SW480 (cell line): ENCODE measurements around the gene KCNJ14.
"Not testable (repeated sequence)": the region's sequence is repeated elsewhere in the genome, so short reads cannot be mapped to it uniquely, and the experiment has no call there.

ENCODE experiments used
- DNase-seq: peaks from one replicate; pipeline ENCODE4 v3.0.0-alpha.2; 2016; ENCODE audit warnings: low spot score

KCNJ14 gene

GRCh38 chr19:48471836-48472235 lies 16.5 kb downstream of the KCNJ14 start:
- DNase-seq, result no peak

DNA sequence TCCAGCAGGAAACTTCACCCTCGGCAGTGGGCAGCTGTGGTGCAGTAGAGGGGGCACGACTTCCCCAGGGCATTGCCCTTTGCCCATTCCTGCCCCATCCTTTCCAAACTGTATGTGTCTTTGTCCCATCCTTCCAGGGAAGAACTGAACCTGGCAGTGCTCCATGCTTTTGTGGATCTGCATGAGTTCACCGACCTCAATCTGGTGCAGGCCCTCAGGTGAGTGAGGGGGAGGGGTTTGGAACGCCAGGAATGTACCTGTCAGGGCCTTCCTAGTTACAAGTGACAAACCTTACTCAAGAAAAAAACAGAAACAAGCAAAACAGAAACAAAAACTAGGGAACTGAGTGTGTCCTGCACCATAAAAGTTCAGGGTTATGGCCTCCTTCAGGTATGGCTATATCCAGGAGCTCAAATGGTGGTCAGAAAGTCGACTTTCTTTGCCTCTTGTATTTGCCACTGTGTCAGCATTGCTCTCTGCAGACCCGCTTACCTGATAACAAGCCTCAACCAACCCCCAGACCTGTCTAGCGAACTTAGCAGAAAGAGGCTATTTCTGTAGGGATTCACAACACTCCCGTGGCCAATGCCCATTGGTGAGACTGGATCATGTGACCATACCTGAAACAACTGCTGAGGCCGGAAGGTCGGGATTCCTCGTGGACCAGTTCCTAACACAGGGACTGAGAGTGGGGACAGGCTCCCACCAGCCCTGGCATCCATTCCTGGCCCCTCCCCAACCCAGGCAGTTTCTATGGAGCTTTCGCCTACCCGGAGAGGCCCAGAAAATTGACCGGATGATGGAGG lies 18.0 kb downstream of the KCNJ14 start:
- no peak for DNase-seq

GRCh38 chr19:48474084-48474592 lies 18.8 kb downstream of the KCNJ14 start:
- no peak for DNase-seq

DNA sequence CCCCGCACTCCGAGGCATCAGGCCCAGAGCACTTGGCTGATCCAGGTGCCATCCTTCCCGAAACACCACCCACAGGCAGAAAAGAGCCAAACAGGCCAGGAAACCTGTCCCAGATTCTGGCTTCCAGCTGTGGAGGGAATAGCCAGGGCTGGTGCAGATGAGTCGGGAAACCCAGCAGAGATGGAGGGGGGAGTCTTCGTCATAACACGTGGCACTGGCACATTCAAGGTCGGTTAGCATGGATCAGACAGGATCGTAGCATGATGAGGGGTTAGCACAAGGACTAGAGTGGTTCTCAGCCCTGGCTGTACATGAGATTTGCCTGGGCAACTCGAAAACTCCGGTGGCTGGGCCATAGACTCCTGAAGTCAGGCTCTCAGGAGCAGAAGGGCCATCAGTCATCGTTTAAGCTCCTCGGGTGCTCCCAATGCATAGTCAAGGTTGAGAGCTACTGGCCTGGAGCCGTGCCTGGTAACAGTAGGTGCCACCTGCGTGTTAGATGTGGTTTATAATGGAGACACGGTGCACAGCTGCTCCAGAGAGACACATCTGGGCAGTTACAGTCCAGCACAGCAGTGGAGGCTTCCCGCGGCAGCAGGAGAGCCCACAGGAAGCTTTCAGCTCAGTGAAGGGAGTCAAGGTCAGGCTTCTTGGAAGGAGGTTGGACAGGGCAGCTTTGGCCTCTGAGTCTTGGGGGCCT lies 20.1 kb downstream of the KCNJ14 start:
- no peak for DNase-seq

DNA sequence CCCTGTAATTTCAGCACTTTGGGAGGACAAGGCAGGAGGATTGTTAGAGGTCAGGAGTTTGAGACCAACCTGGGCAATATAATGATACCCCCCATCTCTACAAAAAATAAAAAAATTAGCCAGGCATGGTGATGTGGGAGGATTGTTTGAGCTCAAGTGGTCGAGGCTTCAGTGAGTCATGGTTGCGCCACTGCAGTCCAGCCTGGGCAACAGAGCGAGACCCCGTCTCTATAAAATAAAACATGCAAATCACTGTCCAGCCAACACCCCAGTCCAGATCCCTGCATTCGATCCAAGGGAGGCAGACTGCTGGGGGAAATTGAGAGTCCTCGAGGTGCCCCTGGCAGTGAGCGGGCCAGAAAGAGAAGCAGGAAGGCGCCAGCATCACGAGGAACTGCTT lies 20.8 kb downstream of the KCNJ14 start:
- DNase-seq, result no peak

DNA sequence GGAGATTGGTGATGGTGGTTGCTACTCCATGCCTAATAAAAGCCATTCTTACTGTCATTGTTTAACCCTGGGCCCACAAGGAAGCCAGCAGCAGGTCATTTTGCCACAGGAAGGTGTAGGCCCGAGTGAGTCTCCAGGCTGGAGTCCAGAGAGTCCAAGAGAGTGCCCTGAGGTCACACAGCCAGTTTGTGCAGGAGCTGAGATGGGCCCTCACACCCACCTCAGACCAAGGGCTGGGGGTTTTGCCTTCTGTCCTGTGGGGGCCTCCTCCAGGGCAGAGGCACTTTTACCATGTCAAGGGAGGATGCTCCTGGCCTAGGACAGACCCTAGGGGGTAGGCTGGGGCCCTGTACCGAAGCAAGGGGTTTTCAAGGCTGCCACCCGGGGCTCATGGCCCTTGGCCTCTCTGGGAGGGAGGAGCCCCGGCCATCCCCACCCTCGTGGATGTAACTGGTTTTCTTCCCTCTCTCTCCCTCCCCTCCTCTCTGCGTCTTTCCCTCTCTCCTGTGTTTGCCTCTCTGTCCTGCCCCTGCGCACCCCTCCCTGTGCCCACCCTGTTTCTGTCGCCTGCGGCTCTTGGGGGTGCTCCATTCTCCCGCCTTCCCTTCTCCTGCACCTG lies 21.8 kb downstream of the KCNJ14 start:
- DNase-seq, result no peak

GRCh38 chr19:48477698-48478338 lies 22.4 kb downstream of the KCNJ14 start:
- no peak for DNase-seq

- no peak for DNase-seq
These were observed 23.2 kb downstream of the KCNJ14 start for GRCh38 chr19:48478339-48479256.

DNA sequence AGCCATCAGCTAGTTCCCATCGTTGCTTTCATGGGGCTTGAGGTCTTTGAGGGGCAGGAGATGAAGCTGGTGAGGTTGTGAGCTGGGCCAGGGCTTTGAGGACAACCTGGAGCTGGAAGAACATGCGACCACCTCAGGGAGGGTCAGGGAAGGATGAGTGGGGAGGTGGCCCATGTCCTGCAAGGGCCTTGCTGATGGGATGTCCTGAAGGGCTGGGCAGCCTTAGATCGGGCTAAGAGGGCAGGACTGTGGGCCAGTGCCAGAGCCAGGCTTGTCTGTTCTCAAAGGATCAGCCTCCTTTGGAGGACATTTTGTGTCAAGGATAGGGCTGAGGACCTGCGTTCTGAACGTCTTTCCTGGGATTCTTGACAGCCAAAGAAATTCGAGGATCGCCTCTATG lies 24.3 kb downstream of the KCNJ14 start:
- no peak for DNase-seq

DNA sequence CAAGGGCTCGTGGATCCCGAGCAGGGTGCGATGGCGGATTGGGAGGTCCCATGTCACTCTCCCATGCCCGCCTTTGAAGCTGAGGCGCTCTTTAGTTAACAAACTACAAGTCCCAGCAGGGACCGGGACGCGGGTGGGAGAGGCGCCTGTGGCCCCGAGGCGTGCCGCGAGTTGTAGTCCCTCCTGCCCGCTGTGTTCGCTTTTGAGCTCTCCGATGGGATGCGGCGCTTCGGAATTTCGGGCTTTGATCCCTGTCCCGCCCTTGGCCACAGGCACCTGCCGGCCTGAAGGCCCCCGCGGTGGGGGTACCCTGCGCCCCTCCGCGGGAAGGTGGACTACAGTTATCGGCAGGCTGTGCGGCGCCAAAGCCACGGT lies 24.8 kb downstream of the KCNJ14 start:
- DNase-seq, result peak; percentile 92

DNA sequence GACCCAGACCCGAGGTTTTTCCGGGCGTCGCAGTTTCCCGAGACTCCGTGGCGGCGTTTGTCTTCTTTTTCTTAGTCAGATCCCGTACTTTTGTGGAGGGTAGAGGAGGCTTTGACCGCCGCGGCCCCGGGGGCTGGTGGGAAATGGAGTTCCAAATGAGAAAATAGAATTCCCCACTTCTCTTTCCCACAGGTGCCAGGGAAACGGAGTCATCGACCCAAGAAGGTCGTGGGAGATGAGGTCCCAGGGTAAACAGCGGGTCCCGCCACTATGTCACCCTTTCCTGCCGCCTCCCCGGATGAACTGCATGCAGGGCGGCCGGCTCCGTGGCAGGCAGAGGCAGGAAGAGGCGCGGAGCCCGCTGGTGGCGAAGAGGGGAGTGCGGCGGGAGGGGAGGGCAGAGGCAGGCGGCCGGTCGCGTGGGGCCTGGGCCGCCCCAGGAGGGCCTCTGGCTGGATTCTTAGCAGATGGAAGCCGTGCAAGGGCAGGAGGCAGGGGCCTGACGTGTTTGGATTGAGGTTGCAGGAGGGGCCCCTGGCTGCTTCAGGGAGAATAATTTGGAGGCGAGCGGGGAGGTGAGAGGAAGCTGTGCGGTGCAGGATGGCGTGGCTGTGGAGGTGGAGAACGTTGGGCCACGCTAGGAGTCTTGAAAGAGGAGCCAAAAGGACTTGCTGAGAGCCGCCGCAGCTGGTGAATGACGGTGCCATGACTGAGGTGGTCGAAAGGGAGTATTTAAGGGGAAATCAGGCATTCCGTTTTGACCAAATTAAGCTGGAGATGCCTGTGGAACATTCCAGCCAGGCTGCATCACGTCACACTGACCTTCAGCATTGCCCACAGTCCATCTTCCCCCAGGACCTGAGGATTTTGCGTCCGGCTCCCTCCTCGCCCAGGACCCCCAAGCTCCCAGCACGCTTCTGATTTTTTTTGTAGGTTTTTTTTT lies 25.5 kb downstream of the KCNJ14 start:
- DNase-seq, result peak; percentile 68

DNA sequence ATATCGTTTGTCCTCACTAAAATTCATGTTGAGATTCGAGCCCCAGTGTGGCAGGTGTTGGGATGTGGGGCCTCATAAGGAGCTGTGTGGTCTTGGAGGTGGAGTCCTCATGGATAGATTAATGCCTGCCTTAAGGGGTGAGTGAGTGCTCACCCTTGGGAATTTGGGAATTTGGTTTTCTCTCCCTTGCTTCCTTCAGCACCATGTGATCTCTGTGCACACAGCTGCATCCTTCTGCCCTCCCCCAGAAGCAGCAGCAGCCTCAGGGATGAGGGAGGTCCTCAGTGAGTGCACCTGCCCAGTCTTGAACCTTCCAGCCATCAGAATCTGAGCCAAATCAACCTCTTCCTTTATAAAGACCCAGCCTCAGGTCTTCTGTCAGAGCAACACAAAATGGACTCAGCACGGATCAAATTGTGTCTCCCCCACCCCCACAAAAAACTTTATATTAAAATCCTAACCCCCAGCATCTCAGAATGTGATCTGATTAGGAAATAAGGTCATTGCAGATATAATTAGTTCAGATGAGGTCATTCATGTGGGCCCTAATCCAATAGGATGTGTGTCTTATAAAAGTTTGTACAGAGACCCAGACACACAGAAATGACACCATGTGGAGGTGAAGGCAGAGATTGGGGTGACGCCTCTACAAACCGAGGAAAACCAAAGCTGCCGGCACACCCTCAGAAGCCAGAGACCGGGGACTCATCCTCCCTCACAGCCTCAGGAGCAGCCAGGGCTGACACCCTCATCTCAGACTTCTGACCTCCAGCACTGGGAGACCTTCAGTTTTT lies 26.7 kb downstream of the KCNJ14 start:
- DNase-seq, result no peak

DNA sequence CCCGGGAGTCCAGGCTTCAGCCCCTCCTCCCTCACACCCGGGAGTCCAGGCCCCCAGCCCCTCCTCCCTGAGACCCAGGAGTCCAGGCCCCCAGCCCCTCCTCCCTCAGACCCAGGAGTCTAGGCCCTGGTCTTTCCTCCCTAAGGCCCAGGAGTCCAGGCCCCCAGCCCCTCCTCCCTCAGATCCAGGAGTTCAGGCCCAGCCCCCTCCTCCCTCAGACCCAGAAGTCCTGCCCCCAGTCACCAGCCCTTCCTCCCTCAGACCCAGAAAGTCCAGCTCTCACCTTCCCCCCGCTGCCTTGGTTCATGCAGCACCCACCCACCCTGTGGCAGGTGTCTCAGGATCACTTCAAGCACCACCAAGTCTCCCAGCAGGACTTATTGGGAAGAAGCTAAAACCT lies 27.9 kb downstream of the KCNJ14 start:
- no peak for DNase-seq

DNA sequence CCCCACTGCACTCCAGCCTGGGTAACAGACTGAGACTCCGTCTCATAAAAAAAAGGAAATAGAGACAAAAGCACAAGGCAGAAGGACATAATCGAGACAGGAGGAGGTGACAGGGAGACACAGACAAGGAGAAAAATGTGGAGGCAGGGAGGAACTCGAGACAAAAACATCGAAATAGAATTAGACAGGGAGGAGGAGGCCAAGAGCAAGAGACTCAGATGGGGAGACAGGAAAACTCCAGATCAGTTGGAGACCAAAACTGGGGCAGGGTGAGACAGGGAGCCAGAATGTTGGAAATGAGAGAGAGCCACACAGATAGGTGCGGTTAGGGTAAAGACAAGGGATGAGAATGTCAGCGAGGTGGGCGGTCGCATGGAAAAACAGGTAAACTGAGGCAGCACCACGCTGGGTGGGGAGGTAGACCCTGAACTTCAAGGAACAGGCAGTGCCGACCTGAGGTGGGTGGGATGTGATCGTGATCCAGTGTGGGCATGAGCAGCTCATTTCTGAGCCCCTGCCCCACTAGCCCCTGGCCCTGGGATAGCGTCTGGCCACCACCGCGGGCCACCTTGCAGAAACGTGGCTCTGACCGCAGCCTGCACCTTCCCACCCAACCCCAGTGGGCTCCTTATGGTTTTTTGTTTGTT lies 29.0 kb downstream of the KCNJ14 start:
- no peak for DNase-seq

- DNase-seq, result no peak
These were observed 29.7 kb downstream of the KCNJ14 start for GRCh38 chr19:48484931-48485612.

GRCh38 chr19:48486706-48487105 lies 31.3 kb downstream of the KCNJ14 start:
- DNase-seq, result not testable (repeated sequence)

DNA sequence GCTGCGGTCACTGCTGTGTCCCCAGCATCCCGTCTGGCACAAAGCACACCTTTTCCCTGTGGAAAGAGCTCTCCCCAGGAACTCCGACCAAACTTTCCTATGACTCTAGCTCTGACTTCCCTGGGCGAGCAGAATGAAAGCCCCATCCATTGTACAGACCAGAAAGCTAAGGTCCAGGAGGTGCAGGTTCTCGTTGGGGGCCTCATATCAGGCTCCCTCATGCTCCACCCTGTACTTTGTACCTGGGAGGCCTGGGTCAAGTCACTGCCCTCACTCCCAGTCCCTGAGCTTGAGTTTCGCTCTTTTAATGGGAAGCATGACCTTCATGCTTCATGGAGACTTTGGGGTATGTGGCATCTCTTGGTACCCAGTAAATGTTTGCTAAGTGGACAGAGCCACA lies 32.2 kb downstream of the KCNJ14 start:
- DNase-seq, result peak; percentile 50

- DNase-seq, result peak; percentile 93
These were observed 32.6 kb downstream of the KCNJ14 start for GRCh38 chr19:48487948-48488347.
